Measurements from ENCODE around the gene SPEM2.

DNA sequence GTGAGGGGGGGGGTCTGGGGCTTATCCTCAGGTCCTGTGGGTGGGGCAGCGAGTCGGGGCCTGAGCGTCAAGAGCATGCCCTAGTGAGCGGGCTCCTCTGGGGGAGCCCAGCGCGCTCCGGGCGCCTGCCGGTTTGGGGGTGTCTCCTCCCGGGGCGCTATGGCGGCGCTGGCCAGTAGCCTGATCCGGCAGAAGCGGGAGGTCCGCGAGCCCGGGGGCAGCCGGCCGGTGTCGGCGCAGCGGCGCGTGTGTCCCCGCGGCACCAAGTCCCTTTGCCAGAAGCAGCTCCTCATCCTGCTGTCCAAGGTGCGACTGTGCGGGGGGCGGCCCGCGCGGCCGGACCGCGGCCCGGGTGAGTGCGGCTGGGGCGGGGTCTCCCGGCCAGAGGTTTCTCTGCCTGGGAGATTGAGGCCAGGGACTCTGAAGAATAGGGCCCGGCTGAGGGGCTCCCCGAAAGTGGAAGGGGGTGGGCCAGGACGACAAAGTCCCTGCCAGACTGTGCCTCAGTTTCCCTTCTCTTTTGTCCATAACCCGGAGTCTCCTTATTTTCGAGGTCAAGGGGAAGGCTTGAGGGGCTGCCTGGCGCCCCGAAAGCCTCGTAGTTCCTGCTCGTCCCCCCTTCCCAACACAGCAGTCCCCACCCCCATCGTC lies 14.2 kb downstream of the SPEM2 start, which contains the start of gene FGF11:
- TF ChIP-seq EZH2 (IDR thresholded peaks at IDR 0.05) (no peak), FOXP2 (optimal IDR thresholded peaks at IDR 0.05; ENCODE audit: control extremely low read depth, extremely low read length, insufficient read depth) (no peak), POLR2AphosphoS5 (IDR thresholded peaks at IDR 0.05; ENCODE audit: borderline replicate concordance, low read depth, low read length) (no peak; the same call in 1 of the 2 replicates)

Data from SK-N-MC (cell line).